Cardiac fibroblast (primary cell): ENCODE measurements around the gene CIDEC.
"Not testable (repeated sequence)": the region's sequence is repeated elsewhere in the genome, so short reads cannot be mapped to it uniquely, and the experiment has no call there.

Source experiments
- DNase-seq, 2 donors: peaks; one replicate each; pipeline versions ENCODE4 v3.0.0 to v3.0.0-alpha.2; 2010; ENCODE audit warnings: low read depth in 2 of 2
- H3K4me3 ChIP-seq, 2 donors: replicated peaks in 1 of 2; 1 replicate in 1 of 2; 2 replicates in 1 of 2; pipeline ENCODE4 v1.5.1; 2011; ENCODE audit warnings: low read depth in 2 of 2, low read length in 2 of 2, mild to moderate bottlenecking in 2 of 2, moderate library complexity in 1 of 2
- CTCF ChIP-seq: IDR thresholded peaks from one replicate; pipeline ENCODE4 v1.5.1; 2011; ENCODE audit warnings: low read depth, mild to moderate bottlenecking, low read length, inconsistent platforms

Gene CIDEC

GRCh38 chr3:9848860-9849259 lies 31.2 kb downstream of the CIDEC start:
- TF ChIP-seq CTCF = peak; percentile 37
- peak; percentile 63 to 64 for DNase-seq
- not testable (repeated sequence) for H3K4me3 ChIP-seq

GRCh38 chr3:9847870-9848269 lies 32.2 kb downstream of the CIDEC start:
- H3K4me3 ChIP-seq, DNase-seq: not testable (repeated sequence)

GRCh38 chr3:9846931-9847488 lies 33.0 kb downstream of the CIDEC start:
- DNase-seq = no peak

GRCh38 chr3:9846231-9846630 lies 33.8 kb downstream of the CIDEC start:
- no peak for DNase-seq

More at GRCh38 chr3:9846931-9847488, 33.0 kb downstream of the CIDEC start:
- H3K4me3 ChIP-seq = no peak overlapping the region
- TF ChIP-seq CTCF = no peak

GRCh38 chr3:9843715-9844438 lies 36.2 kb downstream of the CIDEC start, which contains the start of gene RPUSD3:
RPUSD3 (minus strand) TSS chr3:9844008; CDS start chr3:9843990, 18 bp downstream.
- peak within 1 kb of the TSS; percentile 58 to 72 for H3K4me3 ChIP-seq
- DNase-seq = peak; percentile 97 to 98
- TF ChIP-seq CTCF = no peak

More at GRCh38 chr3:9846231-9846630, 33.8 kb downstream of the CIDEC start:
- no peak overlapping the region for H3K4me3 ChIP-seq
- no peak for TF ChIP-seq CTCF

- no peak for TF ChIP-seq CTCF
- no peak overlapping the region for H3K4me3 ChIP-seq
- no peak for DNase-seq
Measured at GRCh38 chr3:9841015-9841414, 39.0 kb downstream of the CIDEC start.

- DNase-seq = no peak
- H3K4me3 ChIP-seq = no peak overlapping the region
- no peak for TF ChIP-seq CTCF
Measured at GRCh38 chr3:9838856-9839255, 41.2 kb downstream of the CIDEC start.
